HepG2 (cell line): ENCODE measurements around the gene FTSJ1. TPM values are rescaled to one million over a fixed set of nuclear protein-coding genes. Genes with fewer than 3 reads are reported as not detected.
A peak's percentile ranks its signal among the peaks of the same experiment; 100 is the strongest.

ENCODE experiments used
- CBX1 ChIP-seq: IDR thresholded peaks from one replicate; pipeline ENCODE4 v1.6.1; 2016; ENCODE audit warnings: antibody characterized with exemption, low read depth
- CHD2 ChIP-seq: IDR thresholded peaks from 2 replicates; pipeline ENCODE4 v1.6.1; 2011; ENCODE audit warnings: low read depth, low read length, improper control_type of control experiment
- ETV5 ChIP-seq: IDR thresholded peaks from 2 replicates; pipeline ENCODE4 v1.6.1; 2018; ENCODE audit warnings: missing biosample characterization, missing genetic modification reagents, inconsistent platforms, borderline replicate concordance
- NFATC3 ChIP-seq: sonication (generic); formaldehyde crosslinking; IDR thresholded peaks from 2 replicates; pipeline ENCODE4 v1.5.1; 2020; ENCODE audit warnings: mild to moderate bottlenecking, missing genetic modification reagents
- NFYB ChIP-seq: sonication (generic); formaldehyde crosslinking; IDR thresholded peaks from 2 replicates; pipeline ENCODE4 v1.4.0; 2020; ENCODE audit warnings: missing genetic modification reagents
- NR2F6 ChIP-seq, 2 experiments: IDR thresholded peaks; 2 replicates each; pipeline ENCODE4 v1.6.1; 2016; ENCODE audit warnings: antibody characterized with exemption in 1 of 2, mild to moderate bottlenecking in 1 of 2
- PPARG ChIP-seq: conservative IDR thresholded peaks from 2 replicates; pipeline ENCODE4 v1.6.1; 2016; ENCODE audit warnings: missing biosample characterization, missing genetic modification reagents
- SMAD1 ChIP-seq: sonication (generic); formaldehyde crosslinking; IDR thresholded peaks from 2 replicates; pipeline ENCODE4 v1.4.0; 2020; ENCODE audit warnings: missing genetic modification reagents, low read depth, mild to moderate bottlenecking, borderline replicate concordance
- SRSF4 ChIP-seq: fragments of 200-400 bp; formaldehyde crosslinking; IDR thresholded peaks from one replicate; pipeline ENCODE4 v1.6.1; 2018; ENCODE audit warnings: mild to moderate bottlenecking, low read depth, low read length, moderate library complexity; ENCODE audit not compliant: poor library complexity, severe bottlenecking
- TCF12 ChIP-seq, 2 experiments: fragments of 450-650 bp in 1 of 2; sonication (generic) in 1 of 2; formaldehyde crosslinking in 1 of 2; IDR thresholded peaks; 2 replicates each; pipeline versions ENCODE4 v1.6.1 to v1.8.0; 2017 to 2022; ENCODE audit warnings: antibody characterized with exemption in 1 of 2, mild to moderate bottlenecking in 1 of 2, missing genetic modification reagents in 1 of 2, moderate library complexity in 1 of 2
- TFE3 ChIP-seq: IDR thresholded peaks from 2 replicates; pipeline ENCODE4 v1.6.1; 2016
- THAP11 ChIP-seq: IDR thresholded peaks from 2 replicates; pipeline ENCODE4 v1.6.1; 2016; ENCODE audit warnings: missing biosample characterization, missing genetic modification reagents
- TRIM22 ChIP-seq: fragments of 450-650 bp; IDR thresholded peaks from 2 replicates; pipeline ENCODE4 v1.6.1; 2017
- YY1 ChIP-seq: IDR thresholded peaks from 2 replicates; pipeline ENCODE4 v1.6.1; 2011; ENCODE audit warnings: low read length, low read depth, moderate library complexity, mild to moderate bottlenecking; ENCODE audit not compliant: insufficient read depth, insufficient replicate concordance
- ZBTB42 ChIP-seq: sonication (generic); formaldehyde crosslinking; IDR thresholded peaks from 2 replicates; pipeline ENCODE4 v1.5.0; 2020; ENCODE audit warnings: mild to moderate bottlenecking, missing genetic modification reagents
- ZBTB8A ChIP-seq: sonication (generic); formaldehyde crosslinking; IDR thresholded peaks from 2 replicates; pipeline ENCODE4 v1.4.0; 2020; ENCODE audit warnings: mild to moderate bottlenecking, low read depth, missing genetic modification reagents, borderline replicate concordance
- ZC3H4 ChIP-seq: sonication (generic); formaldehyde crosslinking; IDR thresholded peaks from 2 replicates; pipeline ENCODE4 v1.4.0; 2020; ENCODE audit warnings: missing genetic modification reagents, borderline replicate concordance
- ZKSCAN1 ChIP-seq: fragments of 150-350 bp; IDR thresholded peaks from 2 replicates; pipeline ENCODE4 v1.6.1; 2014; ENCODE audit warnings: low read length
- ZNF20 ChIP-seq: sonication (generic); formaldehyde crosslinking; IDR thresholded peaks from 2 replicates; pipeline ENCODE4 v1.4.0; 2020; ENCODE audit warnings: mild to moderate bottlenecking, moderate library complexity, missing genetic modification reagents
- ZNF205 ChIP-seq: IDR thresholded peaks from 2 replicates; pipeline ENCODE4 v1.6.1; 2018; ENCODE audit warnings: missing biosample characterization, missing genetic modification reagents
- ZNF264 ChIP-seq: sonication (generic); formaldehyde crosslinking; IDR thresholded peaks from 2 replicates; pipeline ENCODE4 v1.4.0; 2020; ENCODE audit warnings: missing genetic modification reagents
- ZNF329 ChIP-seq: sonication (generic); formaldehyde crosslinking; IDR thresholded peaks from 2 replicates; pipeline ENCODE4 v1.9.0; 2021; ENCODE audit warnings: low read depth, mild to moderate bottlenecking, missing genetic modification reagents
- ZNF382 ChIP-seq: sonication (generic); formaldehyde crosslinking; IDR thresholded peaks from 2 replicates; pipeline ENCODE4 v1.5.0; 2020; ENCODE audit warnings: missing genetic modification reagents, mild to moderate bottlenecking, borderline replicate concordance
- ZNF639 ChIP-seq: conservative IDR thresholded peaks from 2 replicates; pipeline ENCODE4 v1.6.1; 2018; ENCODE audit warnings: missing genetic modification reagents
- ZNF737 ChIP-seq: sonication (generic); formaldehyde crosslinking; IDR thresholded peaks from 2 replicates; pipeline ENCODE4 v1.5.0; 2020; ENCODE audit warnings: missing genetic modification reagents, mild to moderate bottlenecking, borderline replicate concordance
- ZNF841 ChIP-seq: sonication (generic); formaldehyde crosslinking; IDR thresholded peaks from 2 replicates; pipeline ENCODE4 v1.8.1; 2023; ENCODE audit warnings: missing genetic modification reagents, borderline replicate concordance
- ZSCAN30 ChIP-seq: sonication (generic); formaldehyde crosslinking; IDR thresholded peaks from 2 replicates; pipeline ENCODE4 v1.5.0; 2020; ENCODE audit warnings: mild to moderate bottlenecking, missing genetic modification reagents
- polyA plus RNA-seq, 8 experiments: library from polyadenylated mRNA; depleted of rRNA in 3 of 8; stranded (reverse) in 7 of 8; unstranded in 1 of 8; fragments of >200 nt; fragmentation: Illumina TruSeq in 4 of 8; extraction: Trizol in 4 of 8; gene quantifications; 2 replicates each; pipeline versions ENCODE4 v1.2.1 to v1.2.3, GENCODE V29; 2011 to 2016; ENCODE audit warnings: low read depth in 4 of 8, missing spikeins in 1 of 8, mixed read lengths in 1 of 8; ENCODE audit not compliant: insufficient read depth in 1 of 8
- total RNA-seq, 5 experiments: library from RNA; depleted of rRNA; stranded (reverse); fragments of >200 nt; fragmentation: Illumina TruSeq; extraction: Trizol; gene quantifications; 2 replicates each; pipeline ENCODE4 v1.2.3, GENCODE V29; 2016; ENCODE audit warnings: low read depth in 1 of 5

Gene FTSJ1
- total and polyA plus RNA-seq, 2 of the 13 experiments (the other 11 are each of a cell fraction or from before 2014, with no cell fraction given): 30.3 to 37.9 TPM

DNA sequence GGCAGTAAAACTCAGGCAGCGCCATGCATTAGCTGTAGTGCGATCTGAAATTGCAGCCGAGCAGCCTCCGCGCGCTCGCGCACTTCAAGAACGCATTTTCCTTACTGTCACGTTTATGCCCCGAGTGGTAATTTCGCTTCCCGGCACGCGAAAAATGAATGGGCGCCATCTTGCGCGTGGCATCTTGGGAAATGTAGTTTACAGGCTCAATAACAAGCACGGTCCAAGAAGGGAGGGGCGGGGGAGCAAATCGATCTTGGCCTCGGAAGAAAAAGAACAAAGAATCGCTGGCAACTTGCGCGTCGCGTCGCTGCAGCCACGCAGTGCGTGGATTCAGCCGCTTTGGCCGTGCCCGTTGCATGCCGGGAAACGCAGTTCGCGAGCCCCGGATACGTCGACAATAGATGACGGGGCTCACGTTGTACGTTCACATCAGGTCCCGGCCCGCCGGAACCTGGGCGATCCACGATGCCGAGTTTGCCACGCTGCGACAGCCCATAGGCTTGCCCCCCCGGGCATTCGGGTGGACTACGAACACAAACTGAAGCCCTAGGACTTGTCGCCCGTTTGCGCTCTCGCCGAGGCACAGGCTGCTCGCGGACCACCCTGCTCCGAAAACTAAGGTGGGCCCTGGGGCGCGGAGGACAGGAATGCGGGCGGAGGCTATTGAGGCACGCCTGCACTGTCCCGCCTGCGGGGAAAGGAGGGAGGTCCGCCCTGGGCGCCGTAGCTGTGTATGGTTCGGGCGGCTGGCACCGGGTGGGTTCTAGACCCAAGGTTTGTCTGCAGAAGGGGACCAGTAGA, at the start of gene FTSJ1 (continued):
- no peak for TF ChIP-seq TFE3 (CRISPR knock-in tag)
- TF ChIP-seq ETV5: peak; percentile 46; the same call in 1 of the 2 replicates
- TF ChIP-seq ZNF20: no peak
- no peak for TF ChIP-seq ZNF329
- no peak for TF ChIP-seq SMAD1 (CRISPR knock-in tag)
- no peak for TF ChIP-seq ZC3H4 (CRISPR knock-in tag)
- no peak for TF ChIP-seq CBX1
- no peak for TF ChIP-seq ZNF264
- TF ChIP-seq SRSF4: no peak
- TF ChIP-seq NR2F6 (IDR thresholded peaks at IDR 0.05): no peak
- TF ChIP-seq NR2F6 (CRISPR knock-in tag; IDR thresholded peaks at IDR 0.05): no peak
- 0 out of 2 replicates have a peak, but pooled peaks have one; percentile 41 for TF ChIP-seq ZBTB42 (CRISPR knock-in tag)
- no peak for TF ChIP-seq ZSCAN30 (CRISPR knock-in tag)
- peak; percentile 57 for TF ChIP-seq NFYB
- no peak for TF ChIP-seq ZNF737
- TF ChIP-seq PPARG (CRISPR knock-in tag): no peak
- no peak for TF ChIP-seq TRIM22
- TF ChIP-seq TCF12 (IDR thresholded peaks at IDR 0.05): no peak
- no peak for TF ChIP-seq TCF12 (CRISPR knock-in tag; IDR thresholded peaks at IDR 0.05)
- no peak for TF ChIP-seq ZNF382 (CRISPR knock-in tag)
- TF ChIP-seq ZNF205 (CRISPR knock-in tag): no peak
- TF ChIP-seq ZKSCAN1: no peak
- TF ChIP-seq NFATC3 (CRISPR knock-in tag): no peak
- peak; percentile 91 for TF ChIP-seq YY1
- no peak for TF ChIP-seq ZBTB8A (CRISPR knock-in tag)
- no peak for TF ChIP-seq ZNF639
- no peak for TF ChIP-seq ZNF841 (CRISPR knock-in tag)
- no peak for TF ChIP-seq CHD2
- TF ChIP-seq THAP11 (CRISPR knock-in tag): peak; percentile 98
